ENCODE data around the gene ARRB2. TPM values are rescaled to one million over a fixed set of nuclear protein-coding genes. Genes with fewer than 3 reads are reported as not detected.

ARRB2 gene
- total and polyA plus RNA-seq, 2 of the 8 experiments (the other 6 are each of a cell fraction or from before 2014, with no cell fraction given), result 72.4 to 101 TPM

DNA sequence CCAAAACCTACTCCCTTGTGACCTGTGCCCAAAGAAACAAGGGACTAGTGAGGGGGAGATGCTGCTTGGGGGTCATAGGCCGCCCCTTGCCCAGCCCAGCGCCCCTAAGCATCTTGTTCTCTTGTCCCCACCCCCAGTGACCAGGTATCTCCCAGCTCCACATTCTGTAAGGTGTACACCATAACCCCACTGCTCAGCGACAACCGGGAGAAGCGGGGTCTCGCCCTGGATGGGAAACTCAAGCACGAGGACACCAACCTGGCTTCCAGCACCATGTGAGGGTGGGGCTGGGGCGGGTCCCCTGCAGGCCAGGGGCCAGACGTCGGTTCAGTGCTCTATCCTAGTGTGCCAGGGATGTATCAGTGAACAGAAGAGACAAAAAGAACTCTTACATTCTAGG, 8.7 kb downstream of the ARRB2 start:
- DNase-seq (ENCODE audit: low read depth in 1 of 2, low spot score in 2 of 2), result no peak
- CTCF ChIA-PET (ENCODE audit: partially characterized antibody), result no interaction called here
- H3K36me3 ChIP-seq (ENCODE audit: control insufficient read depth in 2 of 4, insufficient read depth in 4 of 4, low read length in 3 of 4), result peaks cover 0 to 36% (median 18%) of the 10 kb centered on the region in 4 experiments; a peak in 7 of 8 replicates
- no peak for TF ChIP-seq POU5F1 (IDR thresholded peaks at IDR 0.05; ENCODE audit: low read depth, low read length)
- no peak for TF ChIP-seq POLR2A (IDR thresholded peaks at IDR 0.05; ENCODE audit: control extremely low read depth in 1 of 2, low read depth in 2 of 2, low read length in 2 of 2)
- TF ChIP-seq RAD21 (IDR thresholded peaks at IDR 0.05 in 1 of 2, conservative IDR thresholded peaks at IDR 0.05 in 1 of 2; ENCODE audit: low read depth in 2 of 2, low read length in 2 of 2), result no peak
- no peak for TF ChIP-seq SP1 (IDR thresholded peaks at IDR 0.05; ENCODE audit: low read depth, low read length)
- TF ChIP-seq FOSL1 (IDR thresholded peaks at IDR 0.05; ENCODE audit: insufficient read depth, low read depth, low read length), result no peak
- TF ChIP-seq KDM1A (IDR thresholded peaks at IDR 0.05; ENCODE audit: borderline replicate concordance, low read length), result no peak
- no peak for TF ChIP-seq BCL11A (IDR thresholded peaks at IDR 0.05; ENCODE audit: low read depth in 2 of 2, low read length in 2 of 2)
- TF ChIP-seq SIN3A (conservative IDR thresholded peaks at IDR 0.05 in 1 of 2, IDR thresholded peaks at IDR 0.05 in 1 of 2; ENCODE audit: low read depth in 1 of 2, low read length in 2 of 2), result no peak
- TF ChIP-seq CBX5 (IDR thresholded peaks at IDR 0.05; ENCODE audit: low read depth, low read length), result no peak
- TF ChIP-seq RNF2 (IDR thresholded peaks at IDR 0.05; ENCODE audit: borderline replicate concordance, low read depth, low read length, missing control alignments, poor library complexity, severe bottlenecking), result no peak
- no peak for TF ChIP-seq E2F6 (IDR thresholded peaks at IDR 0.05)
- no peak for TF ChIP-seq MAX (IDR thresholded peaks at IDR 0.05)
- TF ChIP-seq GTF2F1 (IDR thresholded peaks at IDR 0.05; ENCODE audit: borderline replicate concordance, low read depth, low read length), result no peak

More for the DNA sequence above, 8.7 kb downstream of the ARRB2 start:
- Histone ChIP-seq H3K23me2 (ENCODE audit: low read depth, low read length) (no peaks in the 10 kb centered on the region), H2BK12ac (ENCODE audit: low read depth, low read length) (no peak overlapping the region), H2BK20ac (ENCODE audit: low read length) (no peak overlapping the region), H3K23ac (ENCODE audit: insufficient read length) (no peak overlapping the region), H4K5ac (ENCODE audit: insufficient read length, low read depth, low read length) (no peak overlapping the region), H3K79me1 (ENCODE audit: low read depth, low read length) (no peaks in the 10 kb centered on the region; the same call in 1 of the 2 replicates), H3K56ac (replicated peaks; ENCODE audit: insufficient read length, low read depth, low read length) (no peak overlapping the region), H3K4me3 (ENCODE audit: extremely low read depth in 1 of 4, insufficient read depth in 2 of 4, low read depth in 3 of 4, low read length in 4 of 4) (no peak overlapping the region), H3K9me3 (ENCODE audit: insufficient read depth in 2 of 2, low read depth in 1 of 2, low read length in 1 of 2) (no peaks in the 10 kb centered on the region), H2BK5ac (ENCODE audit: low read depth, low read length) (no peak overlapping the region), H3K27ac (ENCODE audit: low read depth, low read length) (no peak overlapping the region), H2AK5ac (ENCODE audit: low read depth, low read length) (no peak overlapping the region), H3K79me2 (ENCODE audit: control insufficient read depth in 1 of 2, insufficient read depth in 2 of 2, low read length in 2 of 2) (0 out of 4 replicates have a peak, but pooled peaks cover 0 to 2% of the 10 kb centered on the region in 2 experiments), H4K20me1 (replicated peaks in 1 of 2; ENCODE audit: control insufficient read depth in 1 of 2, insufficient read depth in 2 of 2, low read length in 2 of 2) (no peaks in the 10 kb centered on the region), H3K9ac (replicated peaks in 1 of 4; ENCODE audit: extremely low read depth in 1 of 4, low read depth in 3 of 4, low read length in 3 of 4) (no peak overlapping the region), H2BK15ac (ENCODE audit: low read length) (no peak overlapping the region), H2BK120ac (replicated peaks; ENCODE audit: low read depth, low read length) (no peak overlapping the region), H3K4ac (replicated peaks; ENCODE audit: insufficient read length, low read depth, low read length) (no peak overlapping the region), H3K18ac (ENCODE audit: extremely low read depth, low read length) (no peak overlapping the region), H3K4me1 (replicated peaks in 1 of 4; ENCODE audit: control insufficient read depth in 3 of 4, insufficient read depth in 4 of 4, low read length in 3 of 4) (no peaks in the 10 kb centered on the region), H3K14ac (ENCODE audit: insufficient read length) (no peak overlapping the region), H3K27me3 (replicated peaks in 1 of 4; ENCODE audit: control insufficient read depth in 3 of 4, extremely low read depth in 1 of 4, insufficient read depth in 3 of 4, low read length in 3 of 4) (no peaks in the 10 kb centered on the region), H2AFZ (ENCODE audit: low read length) (no peak overlapping the region), H3K4me2 (ENCODE audit: insufficient read depth in 1 of 2, low read depth in 2 of 2, low read length in 2 of 2) (no peak overlapping the region), H4K91ac (replicated peaks; ENCODE audit: insufficient read length, low read length) (no peak overlapping the region), H4K8ac (ENCODE audit: extremely low read depth, insufficient read depth, low read length) (no peak overlapping the region)
- no peak for FAIRE-seq
- POLR2A ChIA-PET (ENCODE audit: partially characterized antibody), result interaction anchor here (1.2 to 2.1 kb wide), 2 partner anchors 11 to 253 kb away, joined by 3 to 7 read pairs; no protein-coding TSS in a partner anchor
- 89% methylated on average over 9 of the region's 10 CpGs; no CpG with 5 or more reads in 1 of the 2 experiments for WGBS, 2 experiments (ENCODE audit: extremely low coverage in 1 of 2, insufficient coverage in 1 of 2, insufficient read length in 1 of 2, insufficient replicate concordance in 2 of 2, low coverage in 1 of 2, low lambda C conversion rate in 2 of 2, missing lambda C conversion rate in 1 of 2)

Data from H1 (cell line).